ENCODE measurements around the gene EPHX1.
"Not testable (repeated sequence)": the region's sequence is repeated elsewhere in the genome, so short reads cannot be mapped to it uniquely, and the experiment has no call there.

The EPHX1 gene

GRCh38 chr1:225809842-225810578 is at the start of gene EPHX1:
EPHX1 (plus strand) TSS chr1:225810124; CDS start chr1:225828730, 18,606 bp downstream.
- in situ Hi-C loops (cut with MboI; ENCODE audit: low sequenced_read_pairs) = no loop called here

- in situ Hi-C loops (cut with MboI; ENCODE audit: low sequenced_read_pairs) = no loop called here
Measured at GRCh38 chr1:225760531-225760930, 49.4 kb upstream of the EPHX1 start.

GRCh38 chr1:225761395-225761794 is 48.5 kb upstream of the EPHX1 start:
- in situ Hi-C loops (cut with MboI; ENCODE audit: low sequenced_read_pairs) = not testable (repeated sequence)

GRCh38 chr1:225762002-225762441 is 47.9 kb upstream of the EPHX1 start:
- in situ Hi-C loops (cut with MboI; ENCODE audit: low sequenced_read_pairs) = no loop called here

- in situ Hi-C loops (cut with MboI; ENCODE audit: low sequenced_read_pairs) = no loop called here
Measured at GRCh38 chr1:225762444-225762843, 47.5 kb upstream of the EPHX1 start.

- in situ Hi-C loops (cut with MboI; ENCODE audit: low sequenced_read_pairs) = no loop called here
Measured at GRCh38 chr1:225763716-225764548, 46.0 kb upstream of the EPHX1 start.

- in situ Hi-C loops (cut with MboI; ENCODE audit: low sequenced_read_pairs) = no loop called here
Measured at GRCh38 chr1:225765982-225766674, 43.8 kb upstream of the EPHX1 start.

- in situ Hi-C loops (cut with MboI; ENCODE audit: low sequenced_read_pairs) = no loop called here
Measured at GRCh38 chr1:225766967-225767633, 42.8 kb upstream of the EPHX1 start.

GRCh38 chr1:225767634-225768540 is 42.0 kb upstream of the EPHX1 start:
- in situ Hi-C loops (cut with MboI; ENCODE audit: low sequenced_read_pairs) = no loop called here

GRCh38 chr1:225768662-225769426 is 41.1 kb upstream of the EPHX1 start:
- in situ Hi-C loops (cut with MboI; ENCODE audit: low sequenced_read_pairs) = no loop called here

- in situ Hi-C loops (cut with MboI; ENCODE audit: low sequenced_read_pairs) = no loop called here
Measured at GRCh38 chr1:225769687-225770086, 40.2 kb upstream of the EPHX1 start.

- in situ Hi-C loops (cut with MboI; ENCODE audit: low sequenced_read_pairs) = no loop called here
Measured at GRCh38 chr1:225770561-225771248, 39.2 kb upstream of the EPHX1 start.

- in situ Hi-C loops (cut with MboI; ENCODE audit: low sequenced_read_pairs) = no loop called here
Measured at GRCh38 chr1:225771661-225772322, 38.1 kb upstream of the EPHX1 start.

GRCh38 chr1:225772323-225772768 is 37.6 kb upstream of the EPHX1 start:
- in situ Hi-C loops (cut with MboI; ENCODE audit: low sequenced_read_pairs) = no loop called here

- in situ Hi-C loops (cut with MboI; ENCODE audit: low sequenced_read_pairs) = no loop called here
Measured at GRCh38 chr1:225772848-225773247, 37.1 kb upstream of the EPHX1 start.

- in situ Hi-C loops (cut with MboI; ENCODE audit: low sequenced_read_pairs) = no loop called here
Measured at GRCh38 chr1:225774281-225775147, 35.4 kb upstream of the EPHX1 start.

GRCh38 chr1:225776294-225776693 is 33.6 kb upstream of the EPHX1 start:
- in situ Hi-C loops (cut with MboI; ENCODE audit: low sequenced_read_pairs) = no loop called here
